AML-193 (cell line): ENCODE results near the gene PQBP1.

ENCODE experiments used
- DNase-seq, 2 experiments: peaks; one replicate each; lab custom pipeline; 2025; lab: John Stamatoyannopoulos, UW

Gene PQBP1

GRCh38 chrX:48924270-48924669, 26.5 kb downstream of the PQBP1 start:
- DNase-seq: no peak

- no peak for DNase-seq
These were observed 29.4 kb downstream of the PQBP1 start for GRCh38 chrX:48927123-48927522.

- no peak for DNase-seq
These were observed 30.1 kb downstream of the PQBP1 start for GRCh38 chrX:48927736-48928382.

GRCh38 chrX:48933757-48934156, 36.0 kb downstream of the PQBP1 start:
- no peak for DNase-seq

DNA sequence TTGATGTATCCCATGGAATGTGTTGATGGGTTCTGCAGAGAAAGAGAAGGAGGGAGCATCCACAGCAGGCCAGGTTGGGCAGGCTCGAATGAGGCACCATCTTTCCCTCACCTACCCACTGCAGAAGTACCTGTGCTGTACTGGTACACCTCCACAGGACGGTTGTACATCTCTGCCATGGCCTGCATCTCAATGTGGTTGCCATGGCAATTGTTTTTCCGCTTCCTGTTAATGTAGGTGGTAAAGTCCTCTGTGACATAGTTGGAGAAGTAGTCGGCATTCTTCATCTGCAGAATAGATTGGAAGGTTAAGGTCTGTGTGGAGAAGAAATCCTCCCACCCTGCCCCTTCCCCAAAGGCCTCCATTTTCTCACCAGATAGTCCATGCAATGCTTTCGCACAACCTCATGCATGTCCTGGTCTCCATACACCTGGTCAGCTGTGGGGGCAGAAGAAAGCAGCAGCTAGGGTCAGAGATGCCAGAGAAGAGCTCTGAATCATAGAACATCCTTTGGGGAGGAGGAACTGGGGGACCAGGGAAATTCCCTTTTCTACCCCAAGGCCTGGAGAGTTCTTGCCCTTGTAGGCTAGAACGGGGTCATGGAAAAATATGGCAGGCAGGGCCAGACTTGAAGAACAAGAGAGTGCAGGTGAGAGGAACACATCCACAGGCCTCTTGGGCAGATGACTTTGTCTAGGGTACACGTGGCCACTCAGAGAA, 37.0 kb downstream of the PQBP1 start:
- DNase-seq: no peak

GRCh38 chrX:48935301-48935670, 37.6 kb downstream of the PQBP1 start:
- DNase-seq: no peak

DNA sequence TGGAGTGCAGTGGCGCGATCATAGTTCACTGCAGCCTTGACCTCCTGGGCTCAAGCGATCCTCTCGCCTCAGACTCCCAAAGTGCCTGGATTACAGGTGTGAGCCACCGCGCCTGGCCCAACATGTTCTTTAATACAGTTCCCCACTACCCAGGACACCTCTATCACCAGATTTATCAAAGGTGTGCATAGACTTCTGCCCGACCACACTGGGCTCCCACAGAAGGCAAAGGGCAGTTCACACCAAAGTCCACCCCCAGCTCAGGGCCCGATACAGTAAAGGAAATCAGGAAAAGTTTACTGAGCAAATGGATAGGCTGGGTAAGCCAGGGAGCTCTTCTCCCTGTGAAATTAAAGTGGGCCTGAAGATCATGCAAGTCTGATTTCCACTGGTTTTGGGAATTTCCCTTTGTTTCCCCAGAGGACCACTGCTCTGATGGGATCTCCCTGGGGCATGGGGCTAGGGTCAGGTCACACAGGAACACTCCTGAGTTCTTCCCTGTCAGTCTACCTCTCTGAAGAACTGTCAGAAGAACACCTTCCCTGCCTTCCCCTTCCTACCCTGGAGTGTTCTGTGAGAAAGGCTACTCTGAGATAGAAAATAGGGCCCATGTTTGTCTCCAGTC, 38.8 kb downstream of the PQBP1 start:
- DNase-seq: no peak

DNA sequence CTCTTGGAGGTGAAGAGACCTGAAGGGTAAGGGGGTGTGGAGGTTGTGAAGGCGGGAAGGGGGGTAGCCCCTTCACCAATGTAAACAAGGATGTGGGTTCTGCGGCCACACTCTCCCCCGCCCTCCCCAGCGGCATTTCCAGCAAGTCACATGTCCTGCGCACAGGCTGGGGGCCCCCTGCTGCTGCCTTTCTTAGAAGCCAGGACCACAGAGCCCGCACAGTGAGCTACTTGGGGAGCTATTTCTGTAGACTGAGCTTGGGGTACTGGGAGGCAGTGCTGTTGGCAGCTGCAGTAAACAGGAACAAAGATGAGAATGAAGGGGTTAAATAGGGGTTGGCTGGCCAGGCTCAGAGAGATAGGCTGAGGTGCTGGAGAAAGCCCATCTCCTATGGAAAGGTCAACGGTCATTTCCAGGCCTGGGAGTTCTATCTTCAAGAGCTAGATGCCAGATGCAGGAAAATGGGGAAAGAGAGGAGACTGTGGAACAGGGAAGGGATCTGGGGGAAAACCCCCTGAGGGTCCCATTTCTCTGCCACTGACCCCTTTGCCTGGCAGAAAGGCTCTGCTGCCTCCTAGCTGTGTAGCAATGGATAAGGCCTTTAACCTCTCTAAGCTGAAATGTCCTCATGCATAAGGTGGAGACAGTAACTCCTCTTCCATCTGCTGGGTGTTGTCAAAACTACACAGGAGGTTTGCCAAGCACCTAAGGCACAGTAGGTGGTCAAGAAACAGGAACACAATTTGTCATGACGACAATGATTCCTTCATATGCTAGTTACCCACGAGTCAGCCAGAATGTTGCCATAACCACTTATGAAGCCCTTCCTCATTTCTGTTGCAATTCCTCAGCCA, 39.6 kb downstream of the PQBP1 start:
- DNase-seq: peak; percentile 78 to 83

GRCh38 chrX:48938721-48939425, 41.1 kb downstream of the PQBP1 start:
- no peak for DNase-seq

- no peak for DNase-seq
These were observed 41.9 kb downstream of the PQBP1 start for GRCh38 chrX:48939524-48940228.

DNA sequence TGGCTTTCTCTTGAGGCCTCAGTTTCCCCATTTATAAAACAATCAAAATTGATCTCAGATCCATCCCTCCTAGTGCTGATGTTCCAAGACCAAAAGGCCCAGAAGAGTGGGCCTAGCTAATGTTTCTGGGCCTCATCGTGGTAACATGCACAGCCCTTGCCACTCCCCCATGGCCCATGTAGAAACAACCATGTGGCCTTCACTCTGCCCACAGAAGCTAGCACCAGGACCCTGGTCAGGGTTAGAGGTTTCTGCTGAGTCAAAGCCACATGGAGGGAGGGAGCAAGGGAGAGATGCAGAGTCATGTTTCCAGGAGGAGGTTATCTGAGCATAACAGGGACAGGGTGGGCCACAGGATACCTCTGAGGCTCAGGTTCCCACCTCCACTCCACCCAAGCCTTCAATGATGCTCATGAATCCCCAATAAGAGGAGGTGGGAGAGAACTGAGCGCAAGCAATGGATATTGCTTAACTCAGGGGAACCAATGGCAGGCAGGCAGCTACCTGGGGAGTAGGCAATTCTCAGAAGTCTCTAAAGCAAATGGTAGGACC, 42.8 kb downstream of the PQBP1 start:
- no peak for DNase-seq

- no peak for DNase-seq
These were observed 45.2 kb downstream of the PQBP1 start for GRCh38 chrX:48942895-48943294.

DNA sequence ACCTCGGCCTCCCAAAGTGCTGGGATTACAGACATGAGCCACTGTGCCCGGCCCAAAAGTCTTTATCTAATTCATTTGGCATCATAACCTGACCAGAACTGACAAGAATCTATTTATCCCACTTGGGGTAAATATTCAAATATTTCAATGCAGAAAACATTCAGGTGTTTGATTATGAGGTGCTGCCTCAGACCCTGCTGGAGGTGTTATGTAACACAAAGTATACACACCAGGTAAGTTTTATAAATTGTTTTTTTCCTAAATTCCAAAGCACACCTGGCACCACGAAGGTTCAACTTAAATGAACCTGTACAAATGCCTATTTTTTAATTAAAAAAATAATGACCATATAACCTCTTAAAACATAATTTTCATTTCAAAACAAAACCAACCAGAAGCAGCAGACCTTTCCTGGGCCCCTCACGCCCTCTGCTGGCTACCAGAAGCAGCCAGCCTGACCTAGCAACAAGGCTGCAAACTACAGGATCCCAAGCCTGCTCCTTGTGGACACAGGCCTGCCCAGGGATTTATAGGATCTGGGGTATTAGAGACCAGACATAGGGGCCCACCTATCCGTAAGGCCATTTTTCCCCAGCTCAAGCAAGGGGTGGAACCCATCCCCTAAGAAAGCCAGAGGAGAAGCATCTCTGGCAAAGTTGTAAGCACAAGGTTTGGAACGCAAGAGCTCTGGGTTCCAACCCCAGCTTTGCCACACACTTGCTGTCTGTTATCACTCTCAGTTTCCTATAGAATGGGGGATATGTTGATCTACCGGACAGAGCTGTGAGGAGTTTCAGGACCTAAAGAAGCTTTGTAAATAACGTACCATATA, 48.0 kb downstream of the PQBP1 start:
- DNase-seq: peak; percentile 24 to 32

- no peak for DNase-seq
These were observed 50.9 kb downstream of the PQBP1 start for GRCh38 chrX:48948589-48948988.
